HCT116 (cell line): Measurements from ENCODE around the gene FURIN. TPM values are rescaled to one million over a fixed set of nuclear protein-coding genes. Genes with fewer than 3 reads are reported as not detected.

Experiments
- ATAC-seq: fragments of 200-7000 bp; cut with Tn5 transposase; 2 replicates; pipeline ENCODE4 v1.9.1; 2020; ENCODE audit warnings: mild to moderate bottlenecking, moderate library complexity
- BruUV-seq: library from RNA; stranded (reverse); fragments of 400-500 nt; replicated peaks from 2 replicates; lab custom pipeline; 2021; lab: Mats Ljungman, UMichigan
- CTCF ChIA-PET: fragments of 300-600 bp; sonication (Branson Sonifier 250); formaldehyde crosslinking; loops from one replicate; lab custom pipeline; 2021; ENCODE audit warnings: antibody characterized with exemption; lab: Charles Lee
- POLR2A ChIA-PET: fragments of 300-600, 350-600 bp; sonication (Branson Sonifier 250); formaldehyde crosslinking; loops from one replicate; lab custom pipeline; 2021; ENCODE audit warnings: antibody characterized with exemption; lab: Charles Lee
- RAD21 ChIA-PET, 2 experiments: fragments of 300-600 bp; sonication (Branson Sonifier 250); formaldehyde crosslinking; loops; one replicate each; lab custom pipeline; 2023; ENCODE audit warnings: low total read pairs in 2 of 2; ENCODE audit not compliant: uncharacterized antibody in 2 of 2, unreplicated experiment in 2 of 2, low non-redundant PET in 1 of 2; lab: Charles Lee
- DNase-seq: peaks from one replicate; pipeline ENCODE4 v3.0.0-alpha.2; 2010; ENCODE audit warnings: low read depth, low spot score
- H2AFZ ChIP-seq: fragments of 200-600 bp; shearing (Covaris generic), sonication (generic); 2 replicates; pipeline ENCODE4 v1.6.1; 2017; ENCODE audit warnings: low read depth, mixed run types, mixed read lengths, antibody characterized with exemption, low read length; ENCODE audit not compliant: poor library complexity, severe bottlenecking
- H3K27ac ChIP-seq: 2 replicates; pipeline ENCODE4 v1.5.1; 2012; ENCODE audit warnings: low read depth, low read length
- H3K27me3 ChIP-seq: fragments of 200-600 bp; sonication (generic); 2 replicates; pipeline ENCODE4 v1.6.1; 2016; ENCODE audit warnings: mixed run types, low read length, mixed read lengths; ENCODE audit not compliant: insufficient read depth
- H3K36me3 ChIP-seq, 2 experiments: fragments of 200-500 bp in 1 of 2; fragments of 200-600 bp in 1 of 2; sonication (Bioruptor generic) in 1 of 2; sonication (generic) in 1 of 2; 2 replicates each; pipeline versions ENCODE4 v1.5.1 to v1.6.1; 2014 to 2016; ENCODE audit warnings: low read length in 2 of 2, inconsistent platforms in 1 of 2, mixed read lengths in 1 of 2, mixed run types in 1 of 2; ENCODE audit not compliant: insufficient read depth in 2 of 2, control insufficient read depth in 1 of 2
- H3K4me1 ChIP-seq, 2 experiments: fragments of 200-600 bp in 1 of 2; sonication (generic) in 1 of 2; 2 replicates each; pipeline versions ENCODE4 v1.5.1 to v1.6.1; 2012 to 2017; ENCODE audit warnings: low read length in 2 of 2, inconsistent platforms in 1 of 2, mild to moderate bottlenecking in 1 of 2, mixed read lengths in 1 of 2, mixed run types in 1 of 2, moderate library complexity in 1 of 2; ENCODE audit not compliant: insufficient read depth in 2 of 2, control insufficient read depth in 1 of 2
- H3K4me2 ChIP-seq: fragments of 200-600 bp; sonication (generic); 2 replicates; pipeline ENCODE4 v1.6.1; 2017; ENCODE audit warnings: mixed run types, low read length, mixed read lengths
- H3K4me3 ChIP-seq, 2 experiments: fragments of 200-600 bp in 1 of 2; sonication (generic) in 1 of 2; replicated peaks in 1 of 2; 2 replicates each; pipeline ENCODE4 v1.5.1; 2011 to 2016; ENCODE audit warnings: low read length in 2 of 2, control low read depth in 1 of 2, low read depth in 1 of 2, mild to moderate bottlenecking in 1 of 2, mixed read lengths in 1 of 2, mixed run types in 1 of 2
- H3K79me2 ChIP-seq: fragments of 200-600 bp; sonication (generic); 2 replicates; pipeline ENCODE4 v1.6.1; 2017; ENCODE audit warnings: mild to moderate bottlenecking, mixed run types, low read length, moderate library complexity, mixed read lengths; ENCODE audit not compliant: insufficient read depth
- H3K9ac ChIP-seq: fragments of 200-600 bp; sonication (generic); 2 replicates; pipeline ENCODE4 v1.6.1; 2016; ENCODE audit warnings: low read length, mixed read lengths
- H3K9me2 ChIP-seq: fragments of 200-600 bp; sonication (generic), shearing (Covaris generic); 2 replicates; pipeline ENCODE4 v1.6.1; 2017; ENCODE audit warnings: mixed run types, mild to moderate bottlenecking, moderate library complexity; ENCODE audit not compliant: insufficient read depth
- H3K9me3 ChIP-seq, 2 experiments: fragments of 200-500 bp in 1 of 2; fragments of 200-600 bp in 1 of 2; sonication (Bioruptor generic) in 1 of 2; sonication (generic) in 1 of 2; 2 replicates each; pipeline ENCODE4 v1.6.1; 2014 to 2017; ENCODE audit warnings: low read length in 2 of 2, mixed read lengths in 2 of 2, inconsistent platforms in 1 of 2, low read depth in 1 of 2, mild to moderate bottlenecking in 1 of 2, mixed run types in 1 of 2, moderate library complexity in 1 of 2; ENCODE audit not compliant: control insufficient read depth in 1 of 2, insufficient read depth in 1 of 2
- H4K20me1 ChIP-seq: fragments of 200-600 bp; sonication (generic), shearing (Covaris generic); 2 replicates; pipeline ENCODE4 v1.6.1; 2017; ENCODE audit warnings: mixed run types, mild to moderate bottlenecking, moderate library complexity; ENCODE audit not compliant: insufficient read depth
- ELF1 ChIP-seq: IDR thresholded peaks from 2 replicates; pipeline ENCODE4 v1.6.1; 2012; ENCODE audit warnings: low read depth, borderline replicate concordance
- POLR2AphosphoS5 ChIP-seq: IDR thresholded peaks from 2 replicates; pipeline ENCODE4 v1.6.1; 2011; ENCODE audit warnings: mild to moderate bottlenecking, low read depth, low read length, moderate library complexity
- SRF ChIP-seq: IDR thresholded peaks from 2 replicates; pipeline ENCODE4 v1.6.1; 2012; ENCODE audit warnings: low read depth
- intact Hi-C: fragments of 100-400 bp; cut with micrococcal nuclease; formaldehyde crosslinking; loops from 2 replicates; pipeline ENCODE4 v1.10.0; 2022
- total RNA-seq: library from RNA; stranded (reverse); gene quantifications from one replicate; pipeline ENCODE4 v1.2.1, GENCODE V29; 2021; ENCODE audit not compliant: unreplicated experiment
- TF ChIP-seq, protein P1 (sequence below): IDR thresholded peaks from 2 replicates; pipeline ENCODE4 v1.6.1; 2012

Gene FURIN
- total RNA-seq, 1 experiment from 2014 or later, result 42.0 TPM

GRCh38 chr15:90881181-90881977, 13.0 kb downstream of the FURIN start:
- no peaks in the 10 kb centered on the region for H3K27me3 ChIP-seq
- TF ChIP-seq, protein P1, sequence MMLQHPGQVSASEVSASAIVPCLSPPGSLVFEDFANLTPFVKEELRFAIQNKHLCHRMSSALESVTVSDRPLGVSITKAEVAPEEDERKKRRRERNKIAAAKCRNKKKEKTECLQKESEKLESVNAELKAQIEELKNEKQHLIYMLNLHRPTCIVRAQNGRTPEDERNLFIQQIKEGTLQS, result no peak
- TF ChIP-seq, all 23 proteins: peak for 0
- Histone ChIP-seq H3K4me2 (no peak overlapping the region), H3K27ac (no peak overlapping the region), H3K9me3 (no peaks in the 10 kb centered on the region), H3K36me3 (peaks cover 10 to 11% of the 10 kb centered on the region in 2 experiments; a peak in 3 of 4 replicates), H3K4me3 (no peak overlapping the region), H2AFZ (no peak overlapping the region), H3K4me1 (peaks cover 0 to 3% of the 10 kb centered on the region in 2 experiments; a peak in 1 of 4 replicates), H3K9ac (no peak overlapping the region), H3K79me2 (no peaks in the 10 kb centered on the region), H3K9me2 (no peaks in the 10 kb centered on the region), H4K20me1 (no peaks in the 10 kb centered on the region)
- ChIA-PET CTCF (no interaction called here), POLR2A (no interaction called here), RAD21 (no interaction called here)
- intact Hi-C loops, result no loop called here
- no peak for DNase-seq
- no peak for ATAC-seq
- no TSS peak for BruUV-seq

- Histone ChIP-seq H3K9me3 (no peaks in the 10 kb centered on the region), H3K4me1 (peaks cover 0 to 3% of the 10 kb centered on the region in 2 experiments; a peak in 1 of 4 replicates), H3K36me3 (peaks cover 8 to 10% of the 10 kb centered on the region in 2 experiments; a peak in 2 of 4 replicates), H2AFZ (no peak overlapping the region), H3K27me3 (no peaks in the 10 kb centered on the region), H4K20me1 (no peaks in the 10 kb centered on the region), H3K27ac (no peak overlapping the region; the same call in 1 of the 2 replicates), H3K4me3 (no peak overlapping the region), H3K9me2 (no peaks in the 10 kb centered on the region), H3K79me2 (no peaks in the 10 kb centered on the region), H3K4me2 (no peak overlapping the region), H3K9ac (no peak overlapping the region)
- CTCF ChIA-PET, result no interaction called here
- TF ChIP-seq SRF, result no peak
- TF ChIP-seq POLR2AphosphoS5, result peak; percentile 12; the same call in 1 of the 2 replicates
- TF ChIP-seq, protein P1, result no peak
- no peak for TF ChIP-seq ELF1
- no peak for ATAC-seq
- POLR2A ChIA-PET, result no interaction called here
- intact Hi-C loops, result no loop called here
- BruUV-seq, result TSS peak; percentile 30
- DNase-seq, result no peak
- RAD21 ChIA-PET, result interaction anchor here in 1 of 2 experiments (0.6 kb wide), 1 partner anchor 566 kb away, joined by 5 read pairs; no protein-coding TSS in a partner anchor
Observed at GRCh38 chr15:90881978-90882721, 13.8 kb downstream of the FURIN start.
